ENCODE measurements around the gene CNTD1.

The CNTD1 gene

GRCh38 chr17:42844271-42844670 is 45.6 kb downstream of the CNTD1 start, which contains the start of gene AOC2:
AOC2 (plus strand) TSS chr17:42844580; CDS start chr17:42844627, 47 bp downstream.
- TF ChIP-seq CTCF (IDR thresholded peaks at IDR 0.05) (no peak), ZFX (IDR thresholded peaks at IDR 0.05; ENCODE audit: borderline replicate concordance) (no peak)

GRCh38 chr17:42844761-42845555 is 46.3 kb downstream of the CNTD1 start:
- TF ChIP-seq ZFX (IDR thresholded peaks at IDR 0.05; ENCODE audit: borderline replicate concordance) (no peak), CTCF (IDR thresholded peaks at IDR 0.05) (no peak)
- no peak overlapping the region for H3K27ac ChIP-seq

More at GRCh38 chr17:42844271-42844670, 45.6 kb downstream of the CNTD1 start, which contains the start of gene AOC2:
- H3K27ac ChIP-seq = no peak within 1 kb of the TSS

GRCh38 chr17:42845556-42845917 is 46.9 kb downstream of the CNTD1 start:
- TF ChIP-seq ZFX (IDR thresholded peaks at IDR 0.05; ENCODE audit: borderline replicate concordance) (no peak), CTCF (IDR thresholded peaks at IDR 0.05) (no peak)
- H3K27ac ChIP-seq = no peak overlapping the region

- H3K27ac ChIP-seq = no peak overlapping the region
- TF ChIP-seq ZFX (IDR thresholded peaks at IDR 0.05; ENCODE audit: borderline replicate concordance) = no peak
- TF ChIP-seq CTCF (IDR thresholded peaks at IDR 0.05) = no peak
These were observed 47.4 kb downstream of the CNTD1 start for GRCh38 chr17:42845918-42846593.

- TF ChIP-seq ZFX (IDR thresholded peaks at IDR 0.05; ENCODE audit: borderline replicate concordance) (no peak), CTCF (IDR thresholded peaks at IDR 0.05) (no peak)
- H3K27ac ChIP-seq = no peak overlapping the region
These were observed 48.1 kb downstream of the CNTD1 start for GRCh38 chr17:42846594-42847280.

GRCh38 chr17:42848093-42848492 is 49.4 kb downstream of the CNTD1 start:
- no peak overlapping the region for H3K27ac ChIP-seq
- no peak for TF ChIP-seq ZFX (IDR thresholded peaks at IDR 0.05; ENCODE audit: borderline replicate concordance)
- TF ChIP-seq CTCF (IDR thresholded peaks at IDR 0.05) = no peak

Data from 22Rv1 (cell line).